GM12891 (cell line): ENCODE data around the gene ADGRA3.
"Not testable (repeated sequence)": the region's sequence is repeated elsewhere in the genome, so short reads cannot be mapped to it uniquely, and the experiment has no call there.

Experiments
- DNase-seq: peaks from one replicate; pipeline ENCODE4 v3.0.0; 2011; ENCODE audit warnings: low spot score; ENCODE audit not compliant: insufficient read length
- FAIRE-seq: peaks from 2 replicates; lab custom pipeline; 2011; peaks lifted over from hg19 to GRCh38; lab: Jason Lieb, UNC
- PAX5 ChIP-seq: IDR thresholded peaks from 2 replicates; pipeline ENCODE4 v1.6.1; 2011; ENCODE audit warnings: low read length, moderate library complexity, mild to moderate bottlenecking; ENCODE audit not compliant: insufficient read depth, severe bottlenecking
- POLR2A ChIP-seq: IDR thresholded peaks from 2 replicates; pipeline ENCODE4 v1.6.1; 2011; ENCODE audit warnings: low read depth, low read length, control low read depth
- POLR2AphosphoS5 ChIP-seq: IDR thresholded peaks from 2 replicates; pipeline ENCODE4 v1.6.1; 2011; ENCODE audit warnings: low read depth, low read length, control low read depth
- POU2F2 ChIP-seq: IDR thresholded peaks from 2 replicates; pipeline ENCODE4 v1.6.1; 2011; ENCODE audit warnings: low read depth, mild to moderate bottlenecking, control low read depth, low read length, moderate library complexity
- SPI1 ChIP-seq: IDR thresholded peaks from 2 replicates; pipeline ENCODE4 v1.6.1; 2011; ENCODE audit warnings: low read depth, low read length, control low read depth
- TAF1 ChIP-seq: IDR thresholded peaks from 2 replicates; pipeline ENCODE4 v1.6.1; 2011; ENCODE audit warnings: low read depth, low read length, control low read depth

Gene ADGRA3

DNA sequence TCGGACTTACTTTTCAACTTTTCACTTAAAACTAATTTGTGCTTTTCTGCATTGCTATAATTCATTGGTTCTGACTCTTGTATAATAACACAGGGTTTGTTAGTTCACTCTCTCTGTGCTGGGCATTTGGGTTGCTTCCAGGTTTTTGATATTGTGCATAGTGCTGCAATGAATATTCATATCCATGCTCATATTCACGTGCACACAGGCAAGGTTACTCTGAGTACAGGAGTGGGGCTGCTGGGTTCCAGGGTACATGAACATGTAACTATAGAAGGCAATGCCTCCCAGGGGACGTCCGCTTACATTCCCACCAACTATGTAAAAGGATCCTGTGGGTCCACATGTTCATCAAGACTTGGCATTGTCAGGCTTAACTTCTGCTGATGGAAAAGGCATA, 117.2 kb downstream of the ADGRA3 start:
- DNase-seq = no peak
- no peak for FAIRE-seq
- TF ChIP-seq POLR2A (no peak), PAX5 (no peak), POLR2AphosphoS5 (no peak), SPI1 (no peak), POU2F2 (no peak), TAF1 (no peak)

DNA sequence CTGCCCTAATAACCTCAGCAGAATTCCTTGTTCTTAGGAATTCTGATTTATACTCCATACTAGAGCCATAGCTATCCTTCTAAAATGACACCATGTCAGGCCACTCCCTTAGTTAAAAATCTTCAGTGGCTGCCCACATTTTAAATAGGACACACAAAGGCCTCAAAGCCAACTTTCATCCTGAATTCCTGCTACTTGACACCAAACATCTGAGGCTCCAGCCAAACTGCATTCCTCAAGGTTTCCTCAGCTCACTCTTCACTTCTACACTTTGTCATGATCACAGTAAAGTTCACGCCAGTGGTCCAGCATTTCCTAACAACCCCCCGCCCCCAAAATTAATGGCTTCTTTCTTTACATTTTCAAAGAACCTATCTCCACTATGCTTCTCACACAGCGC, 124.3 kb downstream of the ADGRA3 start:
- TF ChIP-seq SPI1 (no peak), TAF1 (no peak), POLR2A (no peak), POLR2AphosphoS5 (no peak), POU2F2 (no peak), PAX5 (no peak)

DNA sequence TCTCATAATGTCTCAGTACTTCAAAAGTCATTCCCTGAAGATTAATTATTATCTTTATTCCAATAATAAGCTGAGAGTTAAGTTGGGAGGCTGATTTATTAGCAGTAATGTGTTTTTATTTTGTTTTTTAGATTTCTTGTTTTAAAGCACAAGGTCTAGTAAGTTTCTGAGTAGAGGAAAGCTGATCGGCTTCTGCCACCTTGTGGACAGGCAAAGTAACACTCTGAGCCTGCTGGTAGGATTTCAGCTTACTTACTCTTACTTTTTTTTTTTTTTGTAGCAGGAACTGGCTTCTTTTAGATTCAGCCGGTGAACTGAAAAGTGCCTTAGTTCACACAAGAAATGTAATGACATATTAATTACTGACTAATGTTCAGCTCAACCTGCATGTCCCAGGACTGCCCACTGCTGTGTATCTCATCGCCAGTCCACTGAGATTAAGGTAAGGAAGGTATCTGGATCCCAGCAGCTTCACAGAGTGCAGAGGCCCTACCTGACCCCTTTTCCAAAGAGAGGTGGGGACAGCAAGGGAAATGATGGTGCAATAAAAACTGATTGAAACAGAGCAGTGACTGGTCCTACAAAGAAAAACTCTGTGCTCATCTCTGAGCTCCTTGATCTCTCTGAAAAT, 126.5 kb downstream of the ADGRA3 start:
- DNase-seq (peak; percentile 7), FAIRE-seq (no peak)
- TF ChIP-seq POU2F2 = no peak
- TF ChIP-seq POLR2AphosphoS5 = no peak
- TF ChIP-seq POLR2A = no peak
- no peak for TF ChIP-seq TAF1
- no peak for TF ChIP-seq SPI1

More for the DNA sequence above, 124.3 kb downstream of the ADGRA3 start:
- no peak for FAIRE-seq
- no peak for DNase-seq

DNA sequence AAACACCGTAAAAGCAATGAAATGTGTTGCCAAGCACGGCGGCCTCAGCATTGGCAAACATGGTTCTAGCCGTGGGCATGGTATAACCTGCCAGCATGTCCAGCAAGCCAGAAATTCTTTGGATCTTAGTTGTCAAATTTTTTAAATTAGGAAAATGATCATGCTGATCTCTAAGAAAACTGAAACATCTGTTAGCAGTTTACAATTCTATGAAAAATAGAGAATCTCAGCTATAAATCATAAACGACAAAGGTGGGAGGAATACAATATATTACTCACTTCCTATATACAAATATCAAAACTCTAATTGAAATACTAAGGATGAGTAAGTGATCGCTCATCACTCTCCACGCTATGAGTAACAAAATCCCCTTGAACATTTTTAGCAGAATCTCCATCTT, 130.3 kb downstream of the ADGRA3 start:
- FAIRE-seq (no peak), DNase-seq (no peak)
- TF ChIP-seq POLR2AphosphoS5 = no peak
- no peak for TF ChIP-seq PAX5
- no peak for TF ChIP-seq POLR2A
- TF ChIP-seq SPI1 = no peak
- TF ChIP-seq POU2F2 = no peak
- TF ChIP-seq TAF1 = no peak

- FAIRE-seq (no peak), DNase-seq (no peak)
- no peak for TF ChIP-seq PAX5
- TF ChIP-seq TAF1 = no peak
- TF ChIP-seq POU2F2 = no peak
- no peak for TF ChIP-seq SPI1
- no peak for TF ChIP-seq POLR2A
- TF ChIP-seq POLR2AphosphoS5 = no peak
Measured at GRCh38 chr4:22384154-22384553, 131.7 kb downstream of the ADGRA3 start.

- DNase-seq, FAIRE-seq: not testable (repeated sequence)
Measured at GRCh38 chr4:22382216-22382615, 133.7 kb downstream of the ADGRA3 start.

DNA sequence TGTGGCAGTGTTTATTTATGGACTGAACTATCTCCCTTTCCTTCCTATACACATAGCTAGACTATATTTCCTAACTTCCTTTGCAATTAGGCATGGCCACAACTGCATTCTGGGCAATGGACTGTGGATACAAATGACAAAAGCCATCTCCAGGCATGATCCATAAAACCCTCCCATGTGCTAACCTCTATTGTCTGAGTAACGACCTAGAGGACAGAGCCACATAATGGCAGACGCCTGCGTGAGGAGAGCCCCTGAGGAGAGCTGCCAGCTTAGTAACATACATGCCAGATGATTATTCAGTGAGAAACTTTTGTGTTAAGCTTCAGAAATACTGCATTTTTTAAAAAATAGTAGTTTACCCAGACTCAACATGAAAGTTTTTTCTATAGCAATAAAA, 142.9 kb downstream of the ADGRA3 start:
- FAIRE-seq = no peak
- TF ChIP-seq POLR2A (no peak), TAF1 (no peak), POLR2AphosphoS5 (no peak), PAX5 (no peak), POU2F2 (no peak), SPI1 (no peak)
- DNase-seq = no peak

- no peak for FAIRE-seq
- TF ChIP-seq PAX5 (no peak), SPI1 (no peak), POLR2AphosphoS5 (no peak), POU2F2 (no peak), TAF1 (no peak), POLR2A (no peak)
- DNase-seq = no peak
Measured at GRCh38 chr4:22369901-22370562, 145.8 kb downstream of the ADGRA3 start.

DNA sequence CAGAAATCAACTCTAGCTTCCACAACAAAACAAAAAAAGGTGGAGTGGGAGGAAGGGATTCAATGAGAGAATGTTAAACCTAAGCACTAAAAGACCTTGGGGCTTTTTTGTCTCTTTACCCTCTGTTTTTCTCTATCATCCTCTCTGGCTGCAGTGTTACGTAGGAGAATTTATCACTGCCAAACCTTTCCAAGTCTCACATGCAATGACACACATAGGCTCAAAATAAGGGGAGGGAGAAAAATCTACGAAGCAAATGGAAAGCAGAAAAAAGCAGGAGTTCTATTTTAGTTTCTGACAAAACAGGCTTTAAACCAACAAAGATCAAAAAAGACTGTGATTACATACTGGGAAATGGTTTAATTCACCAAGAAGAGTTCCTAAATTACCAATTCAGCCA, 152.1 kb downstream of the ADGRA3 start:
- no peak for TF ChIP-seq POLR2A
- no peak for TF ChIP-seq PAX5
- no peak for TF ChIP-seq SPI1
- TF ChIP-seq POLR2AphosphoS5 = no peak
- no peak for TF ChIP-seq TAF1
- no peak for TF ChIP-seq POU2F2
- FAIRE-seq (no peak), DNase-seq (no peak)

GRCh38 chr4:22363036-22363435, 152.8 kb downstream of the ADGRA3 start:
- TF ChIP-seq PAX5 (no peak), SPI1 (no peak), POU2F2 (no peak), POLR2A (no peak), TAF1 (no peak), POLR2AphosphoS5 (no peak)
- no peak for FAIRE-seq
- DNase-seq = no peak
